Right lobe of liver (tissue), 6 donors: Measurements from ENCODE around the gene PDE7B. TPM values are rescaled to one million over a fixed set of nuclear protein-coding genes. Genes with fewer than 3 reads are reported as not detected.

Experiments
- ATAC-seq, 4 donors: fragments of 200-7000 bp; cut with Tn5 transposase; one replicate each; pipeline ENCODE4 v1.9.1; 2020; ENCODE audit warnings: mild to moderate bottlenecking in 4 of 4, moderate library complexity in 4 of 4
- DNase-seq, 3 donors: peaks; one replicate each; pipeline ENCODE4 v3.0.0-alpha.2; 2020
- H3K27ac ChIP-seq, 3 donors: fragments of 200-600 bp; one replicate each; pipeline ENCODE4 v1.8.0; 2022
- H3K27me3 ChIP-seq, 2 donors: fragments of 200-600 bp; one replicate each; pipeline ENCODE4 v1.8.0; 2022
- H3K36me3 ChIP-seq, 4 donors: fragments of 200-600 bp; sonication (generic) in 1 of 4; one replicate each; pipeline versions ENCODE4 v1.5.1 to v1.8.0; 2017 to 2022; ENCODE audit warnings: control low read depth in 1 of 4
- H3K4me1 ChIP-seq, 4 donors: fragments of 200-600 bp; sonication (generic) in 1 of 4; one replicate each; pipeline versions ENCODE4 v1.5.1 to v1.8.0; 2017 to 2022; ENCODE audit warnings: control low read depth in 1 of 4
- H3K4me3 ChIP-seq, 3 donors: fragments of 200-600 bp; one replicate each; pipeline ENCODE4 v1.8.0; 2022
- H3K9me3 ChIP-seq, 4 donors: fragments of 200-600 bp; sonication (generic) in 1 of 4; one replicate each; pipeline versions ENCODE4 v1.5.1 to v1.8.0; 2017 to 2022; ENCODE audit warnings: control low read depth in 1 of 4
- CTCF ChIP-seq, 4 donors: fragments of 200-600 bp in 3 of 4; fragments of 450-650 bp in 1 of 4; IDR thresholded peaks; one replicate each; pipeline versions ENCODE4 v1.5.1 to v1.8.0; 2016 to 2022; ENCODE audit warnings: antibody characterized with exemption in 4 of 4, mild to moderate bottlenecking in 2 of 4
- POLR2A ChIP-seq: fragments of 450-650 bp; IDR thresholded peaks from one replicate; pipeline ENCODE4 v1.6.1; 2017; ENCODE audit warnings: antibody characterized with exemption, mild to moderate bottlenecking
- WGBS: methylation state at CpG from one replicate; pipeline ENCODE4 v1.1.6; 2018; ENCODE audit warnings: low coverage, low lambda C conversion rate; ENCODE audit not compliant: insufficient coverage; ENCODE audit errors: missing lambda C conversion rate; 5-methylcytosine and 5-hydroxymethylcytosine counted together
- intact Hi-C, 2 donors: fragments of 100-400 bp; cut with DNase I; formaldehyde crosslinking; loops; one replicate each; pipeline versions ENCODE4 v1.11.2 to v1.14.1; 2022
- total RNA-seq, 6 experiments: library from RNA; depleted of rRNA in 2 of 6; stranded (reverse); fragments of >200 nt in 2 of 6; fragmentation: NEBNext Ultra II Directional in 3 of 6; extraction: Animal tissue kit (Norgen Biotek cat#: 25700) in 3 of 6; gene quantifications; one replicate each; pipeline versions ENCODE4 v1.1.0 to v1.2.4, GENCODE V29; 2016 to 2023
- donor health status: DM: no; HTN: yes; CAD: no.
- donor health status: DM: no; HTN: no; CAD: no.
- donor health status: DM: no; HTN: no; CAD: no.
- donor health status: DM: no; HTN: yes; CAD: no.
- donor health status: DM: no; HTN: yes; CAD: no.

Gene PDE7B
- total RNA-seq, 6 experiments from 2014 or later: 1.1 to 5.1 (median 1.9) TPM

DNA sequence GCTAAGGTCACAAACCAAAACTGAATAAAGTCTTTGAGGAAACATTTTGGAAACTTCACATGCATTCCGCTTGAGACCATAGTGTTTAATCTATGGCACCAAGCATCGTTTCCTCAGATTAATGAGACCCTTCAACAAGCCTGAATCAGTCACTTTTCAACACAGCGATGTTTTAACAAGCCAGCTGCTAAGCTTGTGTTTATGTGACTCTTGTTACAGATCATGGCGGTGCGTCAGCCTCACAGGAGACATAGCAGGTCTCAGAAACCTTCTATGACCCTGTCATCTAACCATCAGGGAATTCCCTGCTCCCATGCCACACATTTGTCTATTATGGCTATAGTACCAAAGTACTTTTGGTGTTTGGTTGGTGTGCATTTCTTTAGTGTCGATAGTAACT lies 341.4 kb downstream of the PDE7B start:
- DNase-seq (no peak), ATAC-seq (no peak)
- intact Hi-C loops: no loop called here
- Histone ChIP-seq H3K4me1 (no peaks in the 10 kb centered on the region), H3K4me3 (no peak overlapping the region), H3K9me3 (no peaks in the 10 kb centered on the region), H3K27me3 (no peaks in the 10 kb centered on the region), H3K36me3 (no peaks in the 10 kb centered on the region), H3K27ac (no peak overlapping the region)
- 86% methylated on average over 6 of the region's 6 CpGs for WGBS
- TF ChIP-seq POLR2A (no peak), CTCF (IDR thresholded peaks at IDR 0.05) (no peak)

DNA sequence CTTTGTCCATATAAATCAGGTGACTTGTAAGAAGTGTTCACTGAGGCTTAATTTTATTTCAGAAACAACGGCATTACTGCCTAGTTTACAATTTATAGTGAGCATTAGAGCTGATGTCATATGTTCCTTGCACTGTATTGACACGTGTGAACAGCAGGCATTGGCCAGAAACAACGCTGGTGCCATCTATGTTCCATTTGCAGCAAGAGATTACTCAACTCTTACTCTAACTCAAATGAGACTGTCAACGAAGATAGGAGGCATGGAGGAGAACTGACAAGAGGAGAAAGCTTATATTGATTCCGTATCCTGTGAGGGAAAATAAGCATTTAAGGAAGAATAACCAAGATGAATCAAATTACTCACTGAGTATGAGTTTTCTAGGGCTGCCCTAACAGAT lies 350.2 kb downstream of the PDE7B start:
- peak; percentile 28 to 76 (median 62) for ATAC-seq
- no peak for DNase-seq
- 43% methylated on average over 5 of the region's 5 CpGs for WGBS

GRCh38 chr6:136208783-136209182 lies 357.3 kb downstream of the PDE7B start:
- DNase-seq (no peak), ATAC-seq (no peak)
- TF ChIP-seq POLR2A (no peak), CTCF (IDR thresholded peaks at IDR 0.05) (no peak)
- no peak overlapping the region for H3K4me3 ChIP-seq
- no peaks in the 10 kb centered on the region for H3K4me1 ChIP-seq
- 83% methylated on average over 4 of the region's 4 CpGs for WGBS
- no peaks in the 10 kb centered on the region for H3K27me3 ChIP-seq
- H3K36me3 ChIP-seq: no peaks in the 10 kb centered on the region
- no peaks in the 10 kb centered on the region for H3K9me3 ChIP-seq
- intact Hi-C loops: loop anchor here in 1 of 2 donors (10.0 kb wide), 1 partner anchor 184 kb away; no protein-coding TSS in a partner anchor
- H3K27ac ChIP-seq: no peak overlapping the region

More for the DNA sequence above, 350.2 kb downstream of the PDE7B start:
- no peak overlapping the region for H3K4me3 ChIP-seq
- H3K27ac ChIP-seq: no peak overlapping the region
- H3K4me1 ChIP-seq: no peaks in the 10 kb centered on the region
- no peak for TF ChIP-seq POLR2A
- TF ChIP-seq CTCF (IDR thresholded peaks at IDR 0.05): no peak
- H3K36me3 ChIP-seq: no peaks in the 10 kb centered on the region
- no peaks in the 10 kb centered on the region for H3K9me3 ChIP-seq
- H3K27me3 ChIP-seq: no peaks in the 10 kb centered on the region
- intact Hi-C loops: loop anchor here in 1 of 2 donors (10.0 kb wide), 1 partner anchor 177 kb away; no protein-coding TSS in a partner anchor

GRCh38 chr6:136209496-136209895 lies 358.0 kb downstream of the PDE7B start:
- H3K27me3 ChIP-seq: no peaks in the 10 kb centered on the region
- H3K4me3 ChIP-seq: no peak overlapping the region
- intact Hi-C loops: loop anchor here in 1 of 2 donors (10.0 kb wide), 1 partner anchor 185 kb away; no protein-coding TSS in a partner anchor
- ATAC-seq: no peak
- no peaks in the 10 kb centered on the region for H3K4me1 ChIP-seq
- WGBS: 100% methylated on average over 2 of the region's 2 CpGs
- no peak for DNase-seq
- TF ChIP-seq POLR2A: no peak
- no peak for TF ChIP-seq CTCF (IDR thresholded peaks at IDR 0.05)
- H3K36me3 ChIP-seq: no peaks in the 10 kb centered on the region
- H3K9me3 ChIP-seq: no peaks in the 10 kb centered on the region
- no peak overlapping the region for H3K27ac ChIP-seq
